ENCODE measurements around the gene TBC1D1. TPM values are rescaled to one million over a fixed set of nuclear protein-coding genes. Genes with fewer than 3 reads are reported as not detected.

Gene TBC1D1
- total and polyA plus RNA-seq, 5 donors: 86.7 to 134 (median 116) TPM

- ATAC-seq: no peak
These were observed 139.1 kb downstream of the TBC1D1 start for GRCh38 chr4:38030023-38030422.

GRCh38 chr4:38034986-38035882, 144.3 kb downstream of the TBC1D1 start:
- no peaks in the 10 kb centered on the region for H3K27me3 ChIP-seq (ENCODE audit: control insufficient read depth, insufficient read depth)
- 64% methylated on average over 11 of the region's 11 CpGs for WGBS
- H3K4me3 ChIP-seq (ENCODE audit: low read length): no peak overlapping the region
- ATAC-seq (no peak), DNase-seq (no peak)
- no peaks in the 10 kb centered on the region for H3K4me1 ChIP-seq (ENCODE audit: control insufficient read depth, insufficient read depth, low read length)
- H3K27ac ChIP-seq (ENCODE audit: low read length): no peak overlapping the region
- no peaks in the 10 kb centered on the region for H3K9me3 ChIP-seq (ENCODE audit: control insufficient read depth, low read length)
- intact Hi-C loops (cut with DNase I): loop anchor here (5.0 to 10.0 kb wide), 4 partner anchors 228 to 430 kb away; no protein-coding TSS in a partner anchor

More at GRCh38 chr4:38030023-38030422, 139.1 kb downstream of the TBC1D1 start:
- Histone ChIP-seq H3K27ac (ENCODE audit: low read length) (no peak overlapping the region), H3K4me1 (ENCODE audit: control insufficient read depth, insufficient read depth, low read length) (no peaks in the 10 kb centered on the region), H3K27me3 (ENCODE audit: control insufficient read depth, insufficient read depth) (no peaks in the 10 kb centered on the region), H3K4me3 (ENCODE audit: low read length) (no peak overlapping the region), H3K9me3 (ENCODE audit: control insufficient read depth, low read length) (no peaks in the 10 kb centered on the region)
- WGBS: 66% methylated on average over 3 of the region's 3 CpGs
- DNase-seq: no peak
- intact Hi-C loops (cut with DNase I): loop anchor here in 2 of 4 donors (10.0 kb wide), 2 partner anchors 225 to 425 kb away; no protein-coding TSS in a partner anchor

GRCh38 chr4:38036548-38036947, 145.7 kb downstream of the TBC1D1 start:
- H3K4me1 ChIP-seq (ENCODE audit: control insufficient read depth, insufficient read depth, low read length): no peaks in the 10 kb centered on the region
- intact Hi-C loops (cut with DNase I): loop anchor here (5.0 to 10.0 kb wide), 4 partner anchors 229 to 432 kb away; no protein-coding TSS in a partner anchor
- no peak for DNase-seq
- H3K27me3 ChIP-seq (ENCODE audit: control insufficient read depth, insufficient read depth): no peaks in the 10 kb centered on the region
- ATAC-seq: no peak
- no peak overlapping the region for H3K4me3 ChIP-seq (ENCODE audit: low read length)
- WGBS: 86% methylated on average over 4 of the region's 4 CpGs
- no peak overlapping the region for H3K27ac ChIP-seq (ENCODE audit: low read length)
- no peaks in the 10 kb centered on the region for H3K9me3 ChIP-seq (ENCODE audit: control insufficient read depth, low read length)

GRCh38 chr4:38037612-38038011, 146.7 kb downstream of the TBC1D1 start:
- H3K4me1 ChIP-seq (ENCODE audit: control insufficient read depth, insufficient read depth, low read length): no peaks in the 10 kb centered on the region
- H3K4me3 ChIP-seq (ENCODE audit: low read length): no peak overlapping the region
- ATAC-seq (no peak), DNase-seq (no peak)
- intact Hi-C loops (cut with DNase I): loop anchor here (5.0 to 10.0 kb wide), 4 partner anchors 230 to 433 kb away; no protein-coding TSS in a partner anchor
- no peak overlapping the region for H3K27ac ChIP-seq (ENCODE audit: low read length)
- H3K27me3 ChIP-seq (ENCODE audit: control insufficient read depth, insufficient read depth): no peaks in the 10 kb centered on the region
- no peaks in the 10 kb centered on the region for H3K9me3 ChIP-seq (ENCODE audit: control insufficient read depth, low read length)
- 93% methylated on average over 8 of the region's 8 CpGs for WGBS

GRCh38 chr4:38040619-38041018, 149.7 kb downstream of the TBC1D1 start:
- Histone ChIP-seq H3K9me3 (ENCODE audit: control insufficient read depth, low read length) (no peaks in the 10 kb centered on the region), H3K4me3 (ENCODE audit: low read length) (no peak overlapping the region), H3K27me3 (ENCODE audit: control insufficient read depth, insufficient read depth) (no peaks in the 10 kb centered on the region), H3K27ac (ENCODE audit: low read length) (no peak overlapping the region), H3K4me1 (ENCODE audit: control insufficient read depth, insufficient read depth, low read length) (no peaks in the 10 kb centered on the region)
- no peak for DNase-seq
- WGBS: 87% methylated on average over 7 of the region's 7 CpGs
- intact Hi-C loops (cut with DNase I): no loop called here
- no peak for ATAC-seq

GRCh38 chr4:38044060-38044459, 153.2 kb downstream of the TBC1D1 start:
- 92% methylated on average over 7 of the region's 7 CpGs for WGBS
- no peak for DNase-seq
- Histone ChIP-seq H3K4me3 (ENCODE audit: low read length) (no peak overlapping the region), H3K4me1 (ENCODE audit: control insufficient read depth, insufficient read depth, low read length) (no peaks in the 10 kb centered on the region), H3K27me3 (ENCODE audit: control insufficient read depth, insufficient read depth) (no peaks in the 10 kb centered on the region), H3K9me3 (ENCODE audit: control insufficient read depth, low read length) (no peaks in the 10 kb centered on the region), H3K27ac (ENCODE audit: low read length) (no peak overlapping the region)
- intact Hi-C loops (cut with DNase I): no loop called here
- no peak for ATAC-seq

GRCh38 chr4:38045289-38045988, 154.6 kb downstream of the TBC1D1 start:
- no peaks in the 10 kb centered on the region for H3K9me3 ChIP-seq (ENCODE audit: control insufficient read depth, low read length)
- intact Hi-C loops (cut with DNase I): no loop called here
- ATAC-seq (no peak), DNase-seq (no peak)
- H3K4me3 ChIP-seq (ENCODE audit: low read length): no peak overlapping the region
- H3K4me1 ChIP-seq (ENCODE audit: control insufficient read depth, insufficient read depth, low read length): no peaks in the 10 kb centered on the region
- WGBS: 81% methylated on average over 8 of the region's 8 CpGs
- no peaks in the 10 kb centered on the region for H3K27me3 ChIP-seq (ENCODE audit: control insufficient read depth, insufficient read depth)
- no peak overlapping the region for H3K27ac ChIP-seq (ENCODE audit: low read length)

GRCh38 chr4:38046727-38047489, 156.0 kb downstream of the TBC1D1 start:
- H3K4me1 ChIP-seq (ENCODE audit: control insufficient read depth, insufficient read depth, low read length): peaks cover 3% of the 10 kb centered on the region
- DNase-seq (no peak), ATAC-seq (no peak)
- 86% methylated on average over 5 of the region's 5 CpGs for WGBS
- H3K27me3 ChIP-seq (ENCODE audit: control insufficient read depth, insufficient read depth): no peaks in the 10 kb centered on the region
- no peak overlapping the region for H3K27ac ChIP-seq (ENCODE audit: low read length)
- H3K9me3 ChIP-seq (ENCODE audit: control insufficient read depth, low read length): no peaks in the 10 kb centered on the region
- H3K4me3 ChIP-seq (ENCODE audit: low read length): no peak overlapping the region
- intact Hi-C loops (cut with DNase I): no loop called here

- H3K9me3 ChIP-seq (ENCODE audit: control insufficient read depth, low read length): no peaks in the 10 kb centered on the region
- WGBS: 77% methylated on average over 15 of the region's 15 CpGs
- intact Hi-C loops (cut with DNase I): no loop called here
- H3K4me3 ChIP-seq (ENCODE audit: low read length): no peak overlapping the region
- DNase-seq (no peak), ATAC-seq (no peak)
- peak overlapping the region; percentile 54 for H3K27ac ChIP-seq (ENCODE audit: low read length)
- peaks cover 3% of the 10 kb centered on the region for H3K4me1 ChIP-seq (ENCODE audit: control insufficient read depth, insufficient read depth, low read length)
- no peaks in the 10 kb centered on the region for H3K27me3 ChIP-seq (ENCODE audit: control insufficient read depth, insufficient read depth)
These were observed 158.8 kb downstream of the TBC1D1 start for GRCh38 chr4:38049545-38050170.

- H3K4me1 ChIP-seq (ENCODE audit: control insufficient read depth, insufficient read depth, low read length): peaks cover 5% of the 10 kb centered on the region
- intact Hi-C loops (cut with DNase I): no loop called here
- H3K9me3 ChIP-seq (ENCODE audit: control insufficient read depth, low read length): no peaks in the 10 kb centered on the region
- DNase-seq (peak in 1 of 3 donors; percentile 42), ATAC-seq (peak; percentile 66 to 82)
- H3K27ac ChIP-seq (ENCODE audit: low read length): peak overlapping the region; percentile 93
- WGBS: 44% methylated on average over 10 of the region's 10 CpGs
- H3K4me3 ChIP-seq (ENCODE audit: low read length): no peak overlapping the region
- no peaks in the 10 kb centered on the region for H3K27me3 ChIP-seq (ENCODE audit: control insufficient read depth, insufficient read depth)
These were observed 159.9 kb downstream of the TBC1D1 start for GRCh38 chr4:38050560-38051350.
